Thyroid gland (tissue), 4 donors: Measurements from ENCODE around the gene CDH4.

Experiments used
- POLR2A ChIP-seq, 2 donors: fragments of 450-650 bp; IDR thresholded peaks; one replicate each; pipeline ENCODE4 v1.6.1; 2017; ENCODE audit warnings: antibody characterized with exemption in 2 of 2, mild to moderate bottlenecking in 2 of 2, moderate library complexity in 1 of 2
- TF ChIP-seq, protein P1 (sequence below), 6 experiments: fragments of 200-600 bp in 3 of 6; fragments of 450-650 bp in 3 of 6; sonication (generic) in 3 of 6; IDR thresholded peaks; one replicate each; pipeline ENCODE4 v1.5.1; 2016 to 2019; ENCODE audit warnings: antibody characterized with exemption in 6 of 6, mild to moderate bottlenecking in 2 of 6, inconsistent platforms in 1 of 6, moderate library complexity in 1 of 6

DNA sequence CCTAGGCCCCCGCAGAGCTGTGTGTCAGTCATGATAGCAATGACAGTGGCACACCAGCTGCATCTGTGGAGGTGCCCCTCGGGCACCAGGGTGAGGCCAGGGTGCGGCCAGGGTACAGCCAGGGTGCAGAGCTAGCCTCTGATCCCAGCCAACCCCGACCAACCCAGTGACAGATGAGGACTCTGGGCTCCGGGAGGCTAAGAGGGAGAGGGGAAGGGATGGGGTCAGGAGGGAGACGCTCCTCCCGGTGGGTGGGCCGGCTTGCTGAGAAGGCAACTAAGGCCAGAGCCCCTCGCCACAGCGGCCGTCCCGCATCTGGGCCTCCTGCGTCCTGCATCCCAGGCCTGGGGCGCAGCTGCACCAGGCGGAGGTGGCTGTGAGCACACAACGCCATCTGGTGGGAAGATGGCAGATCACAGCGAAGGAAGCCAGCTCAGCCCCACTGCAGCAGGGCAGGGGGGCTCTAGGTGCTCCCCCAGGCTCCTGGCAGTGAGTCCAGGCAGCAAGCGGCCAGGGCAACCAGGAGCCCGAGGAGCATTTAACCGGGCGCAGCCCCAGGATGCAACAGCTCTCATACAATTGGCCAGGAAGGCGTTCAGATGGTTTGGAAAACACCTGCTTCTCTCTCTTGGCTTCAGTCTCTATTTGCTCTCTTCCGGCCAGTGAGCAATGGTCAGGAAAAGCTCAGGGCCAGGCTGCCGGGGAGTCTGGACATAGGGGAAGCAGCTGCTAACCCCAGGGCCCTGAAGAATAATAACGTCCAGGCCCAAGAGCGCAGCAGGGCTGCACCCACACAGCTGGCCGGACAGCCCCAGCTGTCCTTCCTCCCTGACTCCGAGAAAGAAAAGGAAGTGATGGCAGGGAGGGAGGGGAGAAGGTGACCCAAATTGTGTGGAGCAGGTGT, 644.2 kb downstream of the CDH4 start:
- TF ChIP-seq, protein P1, sequence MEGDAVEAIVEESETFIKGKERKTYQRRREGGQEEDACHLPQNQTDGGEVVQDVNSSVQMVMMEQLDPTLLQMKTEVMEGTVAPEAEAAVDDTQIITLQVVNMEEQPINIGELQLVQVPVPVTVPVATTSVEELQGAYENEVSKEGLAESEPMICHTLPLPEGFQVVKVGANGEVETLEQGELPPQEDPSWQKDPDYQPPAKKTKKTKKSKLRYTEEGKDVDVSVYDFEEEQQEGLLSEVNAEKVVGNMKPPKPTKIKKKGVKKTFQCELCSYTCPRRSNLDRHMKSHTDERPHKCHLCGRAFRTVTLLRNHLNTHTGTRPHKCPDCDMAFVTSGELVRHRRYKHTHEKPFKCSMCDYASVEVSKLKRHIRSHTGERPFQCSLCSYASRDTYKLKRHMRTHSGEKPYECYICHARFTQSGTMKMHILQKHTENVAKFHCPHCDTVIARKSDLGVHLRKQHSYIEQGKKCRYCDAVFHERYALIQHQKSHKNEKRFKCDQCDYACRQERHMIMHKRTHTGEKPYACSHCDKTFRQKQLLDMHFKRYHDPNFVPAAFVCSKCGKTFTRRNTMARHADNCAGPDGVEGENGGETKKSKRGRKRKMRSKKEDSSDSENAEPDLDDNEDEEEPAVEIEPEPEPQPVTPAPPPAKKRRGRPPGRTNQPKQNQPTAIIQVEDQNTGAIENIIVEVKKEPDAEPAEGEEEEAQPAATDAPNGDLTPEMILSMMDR (IDR thresholded peaks at IDR 0.05) = peak in 5 of 6 experiments; percentile 24 to 79 (median 43)
- no peak for TF ChIP-seq POLR2A (IDR thresholded peaks at IDR 0.05)
